MCF 10A (cell line): ENCODE data around the gene ISG15. TPM values are rescaled to one million over a fixed set of nuclear protein-coding genes. Genes with fewer than 3 reads are reported as not detected.
"Not testable (repeated sequence)": the region's sequence is repeated elsewhere in the genome, so short reads cannot be mapped to it uniquely, and the experiment has no call there.

ENCODE experiments used
- BruUV-seq: library from RNA; stranded (reverse); fragments of 400-500 nt; replicated peaks from 2 replicates; lab custom pipeline; 2021; lab: Mats Ljungman, UMichigan
- CTCF ChIA-PET: fragments of 300-600 bp; sonication (Branson Sonifier 250); formaldehyde crosslinking; extraction: SDS; loops from one replicate; lab custom pipeline; 2021; ENCODE audit warnings: antibody characterized with exemption, inconsistent platforms; lab: Yijun Ruan, JAX
- POLR2A ChIA-PET: fragments of 300-600, 350-650 bp; sonication (Branson Sonifier 250); formaldehyde crosslinking; extraction: SDS; loops from one replicate; lab custom pipeline; 2020; ENCODE audit warnings: antibody characterized with exemption, inconsistent platforms; lab: Yijun Ruan, JAX
- DNase-seq: peaks from one replicate; pipeline ENCODE4 v3.0.0-alpha.2; 2018; ENCODE audit not compliant: unreplicated experiment
- H3K27ac Mint-ChIP-seq: one replicate; pipeline ENCODE4 v1.8.0; 2022; ENCODE audit warnings: mild to moderate bottlenecking, low read depth, mixed read lengths; ENCODE audit not compliant: unreplicated experiment
- H3K27me3 Mint-ChIP-seq: one replicate; pipeline ENCODE4 v1.8.0; 2022; ENCODE audit warnings: mixed read lengths; ENCODE audit not compliant: insufficient read depth, unreplicated experiment
- H3K36me3 Mint-ChIP-seq: one replicate; pipeline ENCODE4 v1.8.0; 2022; ENCODE audit warnings: mild to moderate bottlenecking, moderate library complexity, mixed read lengths; ENCODE audit not compliant: insufficient read depth, unreplicated experiment
- H3K4me1 Mint-ChIP-seq: one replicate; pipeline ENCODE4 v1.8.0; 2022; ENCODE audit warnings: mixed read lengths; ENCODE audit not compliant: insufficient read depth, unreplicated experiment
- H3K4me3 Mint-ChIP-seq: one replicate; pipeline ENCODE4 v1.8.0; 2022; ENCODE audit warnings: mild to moderate bottlenecking, moderate library complexity, mixed read lengths; ENCODE audit not compliant: unreplicated experiment
- H3K9me3 Mint-ChIP-seq: one replicate; pipeline ENCODE4 v1.8.0; 2022; ENCODE audit warnings: mixed read lengths; ENCODE audit not compliant: unreplicated experiment
- CTCF ChIP-seq: fragments of 200-600 bp; IDR thresholded peaks from one replicate; pipeline ENCODE4 v1.8.0; 2022; ENCODE audit warnings: antibody characterized with exemption, mild to moderate bottlenecking; ENCODE audit not compliant: unreplicated experiment
- intact Hi-C: fragments of 100-400 bp; cut with micrococcal nuclease; formaldehyde crosslinking; loops from 2 replicates; pipeline ENCODE4 v1.14.1; 2022
- total RNA-seq: library from RNA; stranded (reverse); gene quantifications from 2 replicates; pipeline ENCODE4 v1.2.3, GENCODE V29; 2022

Gene ISG15
- total RNA-seq, 1 experiment from 2014 or later: 7.4 TPM

- Mint-ChIP-seq H3K4me1 (no peaks in the 10 kb centered on the region), H3K27me3 (peaks cover 18% of the 10 kb centered on the region), H3K36me3 (peaks cover 6% of the 10 kb centered on the region), H3K27ac (no peak overlapping the region), H3K9me3 (no peaks in the 10 kb centered on the region), H3K4me3 (no peak overlapping the region)
- intact Hi-C loops: loop anchor here (10.0 kb wide), 1 partner anchor 312 kb away; no protein-coding TSS in a partner anchor
- ChIA-PET POLR2A (interaction anchor here (0.6 to 1.6 kb wide), 3 partner anchors 16 to 78 kb away, joined by 3 to 5 read pairs (median 3); partner anchors contain the start of gene PLEKHN1), CTCF (interaction anchor here (0.7 to 6.6 kb wide), 14 partner anchors 11 to 364 kb away, joined by 3 to 117 read pairs (median 4); no protein-coding TSS in a partner anchor)
- no TSS peak for BruUV-seq
- no peak for TF ChIP-seq CTCF
- DNase-seq: no peak
Measured at GRCh38 chr1:982765-983436, 30.4 kb upstream of the ISG15 start.

GRCh38 chr1:983798-984475, 29.4 kb upstream of the ISG15 start:
- Mint-ChIP-seq H3K27ac (no peak overlapping the region), H3K36me3 (peaks cover 6% of the 10 kb centered on the region), H3K4me3 (no peak overlapping the region), H3K9me3 (no peaks in the 10 kb centered on the region), H3K4me1 (no peaks in the 10 kb centered on the region), H3K27me3 (peaks cover 28% of the 10 kb centered on the region)
- ChIA-PET CTCF (interaction anchor here (0.6 to 6.6 kb wide), 30 partner anchors 8 to 363 kb away, joined by 3 to 117 read pairs (median 5); no protein-coding TSS in a partner anchor), POLR2A (interaction anchor here (0.6 to 1.6 kb wide), 6 partner anchors 17 to 79 kb away, joined by 3 to 5 read pairs (median 3); partner anchors contain the start of gene PLEKHN1)
- intact Hi-C loops: loop anchor here (1.0 to 10.0 kb wide), 3 partner anchors 80 to 311 kb away; partner anchors contain the start of gene C1orf159
- TF ChIP-seq CTCF: peak; percentile 98
- DNase-seq: no peak
- no TSS peak for BruUV-seq

- Mint-ChIP-seq H3K4me1 (no peaks in the 10 kb centered on the region), H3K27ac (no peak overlapping the region), H3K9me3 (no peaks in the 10 kb centered on the region), H3K27me3 (peaks cover 33% of the 10 kb centered on the region), H3K36me3 (peaks cover 6% of the 10 kb centered on the region), H3K4me3 (no peak overlapping the region)
- no peak for TF ChIP-seq CTCF
- DNase-seq: no peak
- POLR2A ChIA-PET: interaction anchor here (0.6 to 0.8 kb wide), 3 partner anchors 17 to 77 kb away, joined by 3 to 4 read pairs (median 3); no protein-coding TSS in a partner anchor
- no TSS peak for BruUV-seq
- intact Hi-C loops: loop anchor here (1.0 to 10.0 kb wide), 3 partner anchors 80 to 310 kb away; partner anchors contain the start of gene C1orf159
- CTCF ChIA-PET: interaction anchor here (0.6 to 6.6 kb wide), 27 partner anchors 8 to 363 kb away, joined by 3 to 117 read pairs (median 5); no protein-coding TSS in a partner anchor
Measured at GRCh38 chr1:984476-984814, 28.9 kb upstream of the ISG15 start.

GRCh38 chr1:985126-985525, 28.2 kb upstream of the ISG15 start:
- no peak for TF ChIP-seq CTCF
- DNase-seq: no peak
- intact Hi-C loops: loop anchor here (10.0 kb wide), 1 partner anchor 310 kb away; no protein-coding TSS in a partner anchor
- no peak overlapping the region for H3K4me3 Mint-ChIP-seq
- ChIA-PET CTCF (interaction anchor here (0.6 to 6.6 kb wide), 18 partner anchors 9 to 362 kb away, joined by 3 to 117 read pairs (median 5); no protein-coding TSS in a partner anchor), POLR2A (interaction anchor here (0.6 to 1.5 kb wide), 2 partner anchors 18 to 78 kb away, joined by 3 to 4 read pairs; no protein-coding TSS in a partner anchor)
- H3K9me3 Mint-ChIP-seq: no peaks in the 10 kb centered on the region
- BruUV-seq: no TSS peak
- H3K36me3 Mint-ChIP-seq: peaks cover 6% of the 10 kb centered on the region
- H3K4me1 Mint-ChIP-seq: no peaks in the 10 kb centered on the region
- peaks cover 40% of the 10 kb centered on the region for H3K27me3 Mint-ChIP-seq
- no peak overlapping the region for H3K27ac Mint-ChIP-seq

GRCh38 chr1:988061-988460, 25.2 kb upstream of the ISG15 start:
- H3K4me1 Mint-ChIP-seq, H3K4me3 Mint-ChIP-seq, H3K27ac Mint-ChIP-seq, BruUV-seq, DNase-seq, H3K36me3 Mint-ChIP-seq: not testable (repeated sequence)
- intact Hi-C loops: loop anchor here (10.0 kb wide), 1 partner anchor 307 kb away; no protein-coding TSS in a partner anchor
- H3K27me3 Mint-ChIP-seq: peaks cover 32% of the 10 kb centered on the region
- ChIA-PET CTCF (interaction anchor here (0.6 to 1.1 kb wide), 3 partner anchors 14 to 72 kb away, joined by 3 read pairs; no protein-coding TSS in a partner anchor), POLR2A (interaction anchor here (0.7 kb wide), 1 partner anchor 75 kb away, joined by 3 read pairs; no protein-coding TSS in a partner anchor)
- peaks cover 11% of the 10 kb centered on the region for H3K9me3 Mint-ChIP-seq
